ENCODE data around the gene LRATD1. TPM values are rescaled to one million over a fixed set of nuclear protein-coding genes. Genes with fewer than 3 reads are reported as not detected.

The LRATD1 gene, protein sequence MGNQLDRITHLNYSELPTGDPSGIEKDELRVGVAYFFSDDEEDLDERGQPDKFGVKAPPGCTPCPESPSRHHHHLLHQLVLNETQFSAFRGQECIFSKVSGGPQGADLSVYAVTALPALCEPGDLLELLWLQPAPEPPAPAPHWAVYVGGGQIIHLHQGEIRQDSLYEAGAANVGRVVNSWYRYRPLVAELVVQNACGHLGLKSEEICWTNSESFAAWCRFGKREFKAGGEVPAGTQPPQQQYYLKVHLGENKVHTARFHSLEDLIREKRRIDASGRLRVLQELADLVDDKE
- 0.03 to 0.09 TPM (median 0.07 TPM) in 3 of 5 replicates, not detected in the others for total RNA-seq (2022; extraction: Qiagen RNA extraction; ENCODE audit: low read depth)

DNA sequence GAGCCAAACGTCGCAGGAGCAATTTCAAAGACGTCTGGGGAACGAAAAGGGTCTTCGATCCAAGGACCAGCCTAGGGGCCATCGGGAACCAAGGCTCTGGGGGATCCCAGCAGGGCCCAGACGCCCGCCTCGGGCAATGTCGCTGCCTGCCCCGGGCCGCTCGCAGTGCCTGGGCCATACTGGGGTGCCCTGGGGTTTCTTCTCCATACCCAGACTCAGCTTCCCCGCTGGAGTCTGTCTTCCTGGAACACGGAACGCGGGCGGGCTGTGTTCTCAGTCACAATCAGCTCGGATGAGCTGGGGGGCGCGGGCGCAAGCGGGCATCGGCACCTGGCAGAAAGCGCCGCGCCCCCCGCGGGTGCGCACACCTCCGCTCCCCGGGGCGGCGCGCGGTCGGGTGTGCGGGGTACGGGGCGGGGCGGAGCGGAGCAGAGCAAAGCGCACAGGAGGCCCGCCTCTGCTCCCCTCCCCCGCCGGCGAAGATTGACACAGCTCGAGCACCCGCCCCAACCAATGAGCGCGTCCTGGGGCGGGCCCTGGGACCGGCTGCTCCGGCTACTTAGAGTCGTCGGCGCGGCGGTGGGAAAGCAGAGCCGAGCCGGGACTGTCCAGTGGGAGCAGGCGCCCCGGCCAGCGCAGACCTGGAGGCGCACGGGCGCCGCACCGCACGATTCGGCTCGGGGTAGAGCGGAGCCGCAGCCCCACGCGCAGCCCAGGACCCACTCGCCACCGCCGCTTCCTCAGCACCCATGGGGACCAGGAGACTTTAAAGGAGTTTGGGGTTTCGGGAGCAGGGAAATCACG is at the start of gene LRATD1:
Gene LRATD1 (plus strand): TSS at position 585 of the 804 bp plus-strand sequence. CDS start 1,263 bp downstream, outside the sequence.

